GM12801 (cell line): ENCODE results near the gene PRDM8.

Experiments used
- CTCF ChIP-seq: IDR thresholded peaks from one replicate; pipeline ENCODE4 v1.5.1; 2011; ENCODE audit warnings: control low read depth; ENCODE audit not compliant: insufficient read length; ENCODE audit errors: extremely low read depth

PRDM8 gene

DNA sequence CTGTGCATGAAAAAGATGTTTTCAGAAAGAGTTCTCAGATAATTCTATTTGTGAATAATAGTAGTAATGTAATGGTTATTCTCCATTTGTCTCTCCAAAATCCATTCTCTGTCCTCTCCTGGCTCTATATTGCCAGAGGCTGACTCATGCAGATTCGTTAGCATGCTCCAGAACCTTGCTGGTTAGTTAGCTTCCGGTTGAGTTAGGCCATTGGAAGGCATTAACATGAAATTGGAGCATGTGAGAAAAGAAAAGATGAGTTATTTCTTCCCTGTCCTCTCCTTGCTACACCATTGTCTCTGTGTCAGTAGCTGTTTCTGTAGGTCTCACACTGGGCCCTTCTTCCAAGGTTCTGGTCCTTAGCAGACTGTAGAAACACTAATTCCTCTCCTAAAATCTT is 23.5 kb upstream of the PRDM8 start:
- no peak for TF ChIP-seq CTCF

- no peak for TF ChIP-seq CTCF
Measured at GRCh38 chr4:80178964-80179363, 18.3 kb upstream of the PRDM8 start.

DNA sequence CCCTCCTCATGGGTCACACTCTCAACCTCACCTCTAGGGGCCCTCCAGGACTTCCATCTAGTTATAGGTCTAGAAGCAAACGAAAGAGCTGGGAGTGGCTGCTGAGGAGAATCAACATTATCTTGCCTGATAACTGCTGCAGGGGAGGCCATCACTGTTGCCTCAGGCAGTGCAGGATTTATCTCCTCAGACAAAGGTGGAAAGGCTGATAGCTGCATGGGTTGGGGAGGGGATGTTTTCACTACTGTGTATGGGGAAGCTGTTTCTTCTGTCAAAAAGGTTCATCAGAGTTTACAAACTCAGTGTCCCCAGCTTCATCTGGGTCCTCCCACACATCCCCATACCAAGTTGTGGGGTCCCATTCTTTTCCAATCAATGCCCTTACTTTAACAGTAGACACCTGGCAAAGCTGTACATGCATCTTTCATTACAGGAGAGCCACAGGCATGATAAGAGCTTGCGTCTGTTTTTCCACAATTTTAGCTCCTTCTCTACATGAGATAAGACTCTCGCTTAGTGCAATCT is 17.6 kb upstream of the PRDM8 start:
- TF ChIP-seq CTCF = no peak

DNA sequence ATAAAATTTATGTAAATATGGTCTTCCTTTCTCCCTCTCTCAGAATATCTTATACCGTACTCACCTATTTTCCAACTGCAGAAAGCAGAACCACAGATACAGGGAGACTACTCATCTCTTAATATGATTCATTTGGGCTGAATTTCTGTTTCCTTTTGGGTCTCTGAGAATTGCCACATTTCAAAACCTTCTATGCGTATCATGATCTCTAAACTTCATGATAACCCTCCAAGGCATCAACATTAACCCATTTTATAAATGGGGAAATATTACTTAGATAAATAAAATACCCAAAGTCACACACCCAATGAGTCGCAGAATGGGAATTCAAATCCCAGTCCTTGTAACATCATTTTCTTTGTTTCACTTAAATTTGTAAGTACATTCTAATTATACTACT is 16.6 kb upstream of the PRDM8 start:
- TF ChIP-seq CTCF = no peak

DNA sequence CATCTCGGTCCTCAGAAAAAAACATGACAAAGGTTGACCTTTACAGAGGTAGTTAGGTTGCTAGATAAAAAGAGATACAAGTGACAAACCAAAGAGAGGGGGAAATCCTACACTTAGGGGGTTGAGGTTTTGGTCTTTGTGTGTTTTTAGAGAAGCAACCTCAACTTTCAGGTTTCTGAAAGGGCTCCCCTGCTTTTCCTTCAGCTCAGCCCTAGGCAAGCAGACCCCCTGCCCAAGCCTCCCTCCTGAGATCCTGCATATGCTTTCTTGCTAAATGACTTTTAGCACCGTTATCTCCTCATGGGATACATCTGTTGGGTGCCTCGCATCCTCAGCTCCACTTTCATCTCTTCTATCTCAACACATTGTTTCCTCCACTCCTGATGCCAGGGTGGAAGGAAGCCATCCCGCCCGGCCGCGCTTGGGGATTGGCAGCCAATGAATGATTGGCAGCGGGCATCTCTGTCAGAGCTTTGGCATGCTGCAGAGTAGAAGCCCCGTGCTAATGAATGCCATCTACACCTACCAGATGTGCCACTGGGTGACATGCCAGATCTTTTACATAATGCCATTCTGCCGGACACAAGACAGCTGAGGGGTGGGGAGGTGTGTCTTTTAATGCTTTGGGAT is 15.0 kb upstream of the PRDM8 start:
- TF ChIP-seq CTCF = no peak

DNA sequence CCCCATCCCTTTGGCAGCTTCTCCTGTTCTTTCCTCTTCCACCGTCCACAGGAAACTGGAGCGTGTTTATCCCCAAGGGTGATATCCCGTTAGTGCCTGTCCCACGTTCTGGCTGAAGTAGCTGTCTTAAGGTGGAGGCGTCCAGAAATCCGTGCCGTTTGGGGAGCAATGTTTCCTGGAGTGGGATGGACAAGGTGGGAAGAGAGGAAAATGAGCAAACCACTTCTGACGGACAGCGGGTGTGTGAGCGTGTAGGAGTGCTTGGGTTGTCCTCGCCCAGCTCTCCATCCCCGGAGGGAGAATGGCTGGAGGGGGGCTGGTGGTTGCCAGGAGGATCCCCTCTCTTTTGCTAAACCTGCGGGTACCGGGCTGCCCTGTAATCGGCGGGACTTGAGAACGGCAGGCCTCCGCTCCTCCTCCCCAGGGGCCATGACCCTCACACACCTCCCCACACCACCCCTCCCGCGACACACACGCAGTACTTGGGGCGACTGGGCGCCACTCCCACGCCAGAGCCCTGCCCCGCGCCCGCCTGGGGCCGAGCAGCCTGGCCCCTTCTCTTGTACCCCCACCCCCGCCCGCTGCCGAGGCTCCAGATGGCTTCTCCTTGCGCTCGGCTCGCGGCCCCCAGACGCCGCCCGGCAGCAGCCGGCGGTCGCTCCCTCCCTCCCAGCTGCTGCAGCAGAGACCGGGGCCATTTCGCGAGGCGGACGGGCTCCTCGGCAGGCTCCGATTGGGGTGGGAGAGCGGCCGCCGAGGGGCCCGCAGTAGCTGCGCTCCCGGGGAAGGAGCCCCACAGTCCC is 13.9 kb upstream of the PRDM8 start:
- no peak for TF ChIP-seq CTCF

DNA sequence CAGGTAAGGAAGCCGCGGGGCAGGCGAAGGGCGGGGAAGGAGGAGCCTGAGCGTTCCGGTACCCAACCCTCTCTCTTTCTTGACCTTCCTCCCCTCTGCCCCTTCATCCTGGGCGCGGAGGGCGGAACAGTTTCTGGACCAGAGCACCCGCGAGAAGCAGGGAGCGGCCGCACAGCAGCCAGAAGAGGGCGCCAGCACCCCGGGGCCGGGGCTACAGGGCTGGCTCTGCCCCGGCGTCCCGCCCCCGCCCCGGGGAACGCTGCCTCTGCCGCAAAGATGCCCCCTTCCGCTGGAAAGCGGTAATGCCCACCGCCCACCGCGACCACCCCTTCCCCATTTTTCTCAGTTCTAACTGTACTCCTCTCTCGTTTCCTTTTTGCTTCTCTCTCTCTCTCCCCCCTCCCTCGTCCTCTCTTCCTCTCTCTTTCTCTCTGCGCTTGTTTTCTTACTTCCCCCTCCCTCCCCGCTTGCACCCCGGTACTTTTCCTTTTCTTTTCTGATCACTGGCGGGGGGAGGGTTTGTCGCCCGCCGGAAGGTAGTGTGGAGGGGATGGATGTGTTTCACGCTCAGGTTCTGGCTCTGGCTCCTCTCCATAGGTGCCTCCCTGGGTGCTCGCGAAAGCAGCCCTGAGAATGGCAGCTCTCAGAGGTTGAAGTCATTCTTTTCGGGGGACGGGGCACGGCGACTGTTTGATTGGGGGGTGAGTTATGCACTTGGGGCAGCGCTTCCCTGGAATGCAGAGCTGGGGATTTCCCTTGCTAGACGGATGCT is 13.1 kb upstream of the PRDM8 start:
- no peak for TF ChIP-seq CTCF
